ENCODE results near the gene ZNF768.
A peak's percentile ranks its signal among the peaks of the same experiment; 100 is the strongest.
"Not testable (repeated sequence)": the region's sequence is repeated elsewhere in the genome, so short reads cannot be mapped to it uniquely, and the experiment has no call there.

Gene ZNF768

DNA sequence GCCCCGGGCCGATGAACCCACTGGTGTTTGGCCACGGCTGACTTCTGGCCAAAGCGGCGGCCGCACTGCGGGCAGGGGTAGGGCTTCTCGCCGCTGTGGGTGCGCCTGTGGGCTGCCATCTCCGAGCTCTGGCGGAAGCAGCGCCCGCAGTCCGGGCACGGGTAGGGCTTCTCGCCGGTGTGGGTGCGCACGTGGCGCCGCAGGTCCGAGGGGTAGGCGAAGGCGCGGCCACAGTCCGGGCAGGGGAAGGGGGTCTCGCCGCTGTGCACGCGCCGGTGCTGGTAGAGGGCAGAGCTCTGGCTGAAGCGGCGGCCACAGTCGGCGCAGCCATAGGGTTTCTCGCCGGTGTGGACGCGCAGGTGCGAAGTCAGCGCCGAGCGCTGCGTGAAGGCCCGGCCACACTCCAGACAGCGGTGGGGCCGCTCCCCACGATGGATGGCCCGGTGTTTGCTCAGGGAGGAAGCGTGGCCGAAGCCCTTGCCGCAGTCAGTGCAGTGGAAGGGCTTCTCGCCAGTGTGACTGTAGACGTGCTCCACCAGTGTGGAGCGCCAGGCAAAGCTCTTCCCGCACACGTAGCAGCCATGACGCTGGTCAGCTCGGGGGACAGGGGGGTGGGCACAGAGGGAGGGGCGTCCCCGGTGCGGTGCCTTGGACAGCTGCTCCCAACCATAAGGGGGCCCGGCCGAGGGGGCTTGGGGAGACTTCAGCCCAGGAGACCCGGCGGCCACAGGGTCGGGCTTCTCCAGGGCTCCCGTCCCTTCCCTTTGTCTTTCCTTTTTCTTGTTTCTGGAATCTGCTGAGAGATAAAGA is 29.2 kb upstream of the ZNF768 start:
- no peak for DNase-seq (ENCODE audit: low spot score)

DNA sequence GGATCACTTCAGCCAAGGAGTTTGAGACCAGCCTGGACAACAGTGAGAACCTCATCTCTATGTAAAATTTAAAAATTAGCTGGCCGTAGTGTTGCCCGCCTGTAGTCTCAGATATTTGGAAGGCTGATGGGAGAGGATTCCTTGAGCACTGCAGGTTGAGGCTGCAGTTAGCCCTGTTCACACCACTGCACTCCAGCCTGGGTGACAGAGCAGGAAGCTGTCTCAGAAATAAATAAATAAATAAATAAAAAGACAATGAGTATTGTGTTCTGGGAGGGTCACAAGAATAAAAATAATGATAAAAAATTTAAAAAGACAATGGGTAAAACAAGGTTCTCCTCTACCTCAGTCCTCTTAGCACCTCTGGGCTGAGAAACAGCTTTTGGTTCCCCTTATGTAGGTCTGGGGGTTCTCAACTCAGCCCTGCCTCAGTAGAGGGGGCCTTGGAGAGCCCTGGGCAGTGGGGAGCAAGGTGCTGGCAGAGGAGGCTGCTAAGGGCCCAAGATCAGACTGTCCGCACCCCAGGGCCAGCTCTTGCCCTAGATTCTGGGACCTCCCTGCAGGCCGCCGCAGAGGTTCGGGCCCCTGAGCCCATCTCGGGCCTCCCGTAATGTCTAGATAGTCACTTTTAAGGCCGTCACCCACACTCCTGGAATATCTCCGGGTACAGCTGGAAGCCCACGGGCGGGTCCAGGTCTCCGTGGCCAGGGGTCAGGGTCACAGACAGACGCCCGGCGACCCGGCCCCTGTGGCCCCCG is 28.4 kb upstream of the ZNF768 start:
- DNase-seq (ENCODE audit: low spot score): no peak

DNA sequence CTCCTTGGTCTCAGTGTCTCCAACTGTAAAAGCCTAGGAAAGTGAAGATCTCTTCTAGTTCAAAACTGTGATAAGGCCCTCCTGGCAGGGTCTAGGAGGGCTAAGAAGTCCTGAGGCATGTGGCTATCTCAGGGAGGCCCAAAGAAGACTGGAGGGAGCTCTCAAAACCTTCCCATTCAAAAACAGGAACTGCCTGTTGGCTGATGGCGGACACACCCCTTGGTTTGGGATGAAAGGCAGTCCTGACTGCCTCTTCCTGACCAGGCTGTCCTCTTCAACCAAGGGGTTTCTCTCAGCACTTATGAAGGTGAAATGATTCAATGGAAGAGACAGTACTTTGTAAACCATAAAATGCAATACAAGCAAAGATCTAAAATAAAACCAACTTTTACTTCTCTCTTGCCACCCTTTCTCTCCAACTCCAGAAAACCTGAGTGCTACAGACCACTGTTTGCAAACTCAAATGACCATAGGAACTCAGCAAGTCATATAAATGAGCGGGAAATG is 27.1 kb upstream of the ZNF768 start:
- DNase-seq (ENCODE audit: low spot score): no peak

DNA sequence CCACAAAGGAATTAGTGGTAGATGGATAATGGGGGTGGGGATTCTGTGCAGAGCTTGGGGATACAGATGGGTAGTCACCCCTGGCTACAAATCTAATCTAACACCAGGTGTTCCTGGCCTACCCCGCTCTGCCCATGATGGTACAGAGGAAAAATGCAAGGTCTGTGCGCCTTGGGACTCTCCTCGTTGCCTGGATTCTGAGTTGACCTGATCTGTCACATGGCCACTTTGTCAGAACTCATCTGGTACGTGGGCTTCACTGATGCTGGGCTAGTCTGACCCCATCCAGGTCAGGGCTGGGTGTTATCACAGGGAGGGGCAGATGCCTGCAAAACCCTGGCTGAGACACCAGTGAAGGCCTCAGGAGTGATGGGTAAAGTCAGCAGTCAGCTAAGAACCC is 26.6 kb upstream of the ZNF768 start:
- no peak for DNase-seq (ENCODE audit: low spot score)

DNA sequence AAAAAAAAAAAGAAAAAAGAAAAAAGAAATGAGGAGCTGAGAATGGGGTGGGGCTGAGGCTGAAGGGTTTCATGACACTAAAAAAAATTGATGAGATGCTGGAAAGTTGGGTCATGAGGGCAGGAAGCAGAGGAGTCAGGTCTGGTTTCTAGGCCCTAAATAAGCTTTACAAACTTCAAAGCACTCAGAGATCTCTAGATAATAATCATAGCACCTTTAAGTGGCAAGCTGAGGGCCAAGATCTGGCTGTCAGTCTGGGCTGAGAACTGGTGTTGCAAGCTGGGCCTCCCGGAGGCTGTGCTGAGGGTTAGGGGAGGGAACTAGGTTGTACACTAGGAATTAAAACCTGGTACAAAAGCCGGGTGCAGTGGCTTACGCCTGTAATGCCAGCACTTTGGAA is 25.4 kb upstream of the ZNF768 start:
- no peak for DNase-seq (ENCODE audit: low spot score)

DNA sequence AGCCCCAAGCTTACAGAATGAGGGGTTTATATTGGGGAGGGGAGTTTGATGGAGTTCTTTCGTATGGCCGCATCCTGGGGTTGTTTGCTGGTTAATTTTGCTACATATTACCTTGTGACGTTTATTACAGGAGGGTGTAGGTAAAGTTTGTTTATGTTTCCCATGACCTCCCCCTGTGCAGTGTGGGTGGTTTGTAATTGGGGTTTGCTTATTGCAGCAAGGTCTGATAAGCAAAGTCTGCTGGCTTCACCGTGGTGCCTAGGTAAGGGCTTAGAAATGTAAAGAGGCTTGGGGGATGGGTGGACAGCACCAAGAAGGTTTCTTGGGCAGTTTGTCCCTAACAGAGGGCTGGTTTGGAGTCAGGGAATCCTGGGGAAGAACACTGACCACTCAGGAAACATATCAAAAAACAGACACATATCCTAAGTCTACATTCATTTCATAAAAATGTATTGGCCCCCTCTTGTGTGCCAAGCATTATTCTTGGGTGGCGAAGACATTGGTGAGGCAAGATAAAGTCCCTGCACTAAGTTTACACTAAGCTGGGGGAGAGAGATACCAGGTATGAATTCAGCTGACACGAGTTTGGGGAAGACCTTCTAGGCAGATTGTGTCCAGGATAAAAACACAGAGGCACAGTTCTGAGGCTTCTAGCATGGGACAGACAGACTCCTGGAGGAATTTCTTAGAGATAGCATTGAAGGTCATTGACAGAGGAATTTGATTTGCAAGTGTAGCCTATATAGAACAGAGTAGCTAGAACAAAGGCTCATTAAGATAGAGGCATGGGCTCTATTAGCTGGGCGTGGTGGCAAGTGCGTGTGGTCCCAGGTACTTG is 22.3 kb upstream of the ZNF768 start:
- DNase-seq (ENCODE audit: low spot score): no peak

DNA sequence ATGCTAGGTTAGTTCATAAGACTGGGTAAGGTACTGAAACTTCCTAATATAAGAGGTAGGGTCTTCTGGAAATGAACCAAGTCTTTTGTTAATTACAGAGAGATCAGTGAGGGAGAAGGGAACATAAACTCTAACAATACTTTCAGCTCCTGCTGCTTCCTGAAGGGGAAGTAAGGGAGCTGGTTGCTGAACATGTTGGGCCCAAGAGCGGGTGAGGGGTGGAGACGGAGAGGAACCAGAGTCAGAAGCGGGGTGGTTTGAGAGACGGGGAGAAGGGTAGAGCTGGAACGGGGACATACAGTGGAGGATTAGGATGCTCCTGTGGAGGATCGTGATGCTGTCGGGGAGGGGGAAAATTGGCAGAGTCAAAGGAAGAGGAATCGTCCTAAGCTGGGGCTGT is 19.7 kb upstream of the ZNF768 start:
- no peak for DNase-seq (ENCODE audit: low spot score)

DNA sequence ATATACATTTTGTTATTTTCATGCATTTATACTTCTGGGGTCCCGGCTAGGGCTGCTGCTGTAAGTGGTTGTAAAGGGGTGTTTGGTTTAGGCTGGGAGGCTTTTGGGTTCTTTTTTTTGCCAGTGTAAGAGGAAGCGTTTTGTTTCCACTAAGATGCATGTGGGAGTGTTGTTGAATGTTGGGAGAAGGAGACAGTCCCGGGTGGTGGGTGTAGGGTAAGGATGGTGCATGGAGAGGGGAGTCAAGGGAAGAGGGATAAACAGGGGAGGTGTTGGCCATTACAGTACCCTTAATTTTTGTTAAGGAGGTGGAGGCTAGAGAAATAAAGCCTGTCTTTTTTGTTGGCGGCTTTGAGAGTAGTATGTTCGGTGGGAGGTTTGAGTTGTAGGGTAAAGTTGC is 16.7 kb upstream of the ZNF768 start:
- DNase-seq (ENCODE audit: low spot score): no peak

DNA sequence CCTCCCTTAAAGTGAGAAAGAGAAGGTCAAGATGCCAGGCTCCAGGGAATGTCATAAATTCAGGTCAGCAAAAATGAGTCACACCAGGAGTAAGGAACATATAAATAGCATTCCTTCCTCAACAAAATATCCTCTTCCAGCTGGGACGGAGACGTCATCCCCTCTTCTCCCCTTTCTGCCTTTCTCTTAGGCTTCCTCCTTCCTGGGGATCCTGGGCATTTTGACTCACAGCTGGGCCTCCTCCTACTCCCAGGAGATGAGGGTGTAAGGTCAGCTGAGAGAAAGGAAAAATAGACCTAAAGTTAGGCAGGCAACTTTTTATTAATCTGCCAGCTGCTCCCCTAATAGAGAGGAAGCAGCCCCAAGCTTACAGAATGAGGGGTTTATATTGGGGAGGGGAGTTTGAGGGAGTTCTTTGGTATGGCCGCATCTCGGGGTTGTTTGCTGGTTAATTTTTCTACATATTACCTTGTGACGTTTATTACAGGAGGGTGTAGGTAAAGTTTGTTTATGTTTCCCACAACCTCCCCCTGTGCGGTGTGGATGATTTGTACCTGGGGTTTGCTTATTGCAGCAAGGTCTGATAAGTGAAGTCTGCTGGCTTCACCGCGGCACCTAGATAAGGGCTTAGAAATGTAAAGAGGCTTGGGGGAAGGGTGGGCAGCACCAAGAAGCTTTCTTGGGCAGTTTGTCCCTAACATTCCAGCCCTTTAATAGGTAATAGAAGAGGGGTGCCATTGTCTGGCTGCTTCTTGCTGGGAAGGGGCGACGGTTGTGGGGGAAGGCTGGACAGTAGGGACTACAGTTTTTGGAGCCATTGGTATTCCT is 15.3 kb upstream of the ZNF768 start:
- no peak for DNase-seq (ENCODE audit: low spot score)

DNA sequence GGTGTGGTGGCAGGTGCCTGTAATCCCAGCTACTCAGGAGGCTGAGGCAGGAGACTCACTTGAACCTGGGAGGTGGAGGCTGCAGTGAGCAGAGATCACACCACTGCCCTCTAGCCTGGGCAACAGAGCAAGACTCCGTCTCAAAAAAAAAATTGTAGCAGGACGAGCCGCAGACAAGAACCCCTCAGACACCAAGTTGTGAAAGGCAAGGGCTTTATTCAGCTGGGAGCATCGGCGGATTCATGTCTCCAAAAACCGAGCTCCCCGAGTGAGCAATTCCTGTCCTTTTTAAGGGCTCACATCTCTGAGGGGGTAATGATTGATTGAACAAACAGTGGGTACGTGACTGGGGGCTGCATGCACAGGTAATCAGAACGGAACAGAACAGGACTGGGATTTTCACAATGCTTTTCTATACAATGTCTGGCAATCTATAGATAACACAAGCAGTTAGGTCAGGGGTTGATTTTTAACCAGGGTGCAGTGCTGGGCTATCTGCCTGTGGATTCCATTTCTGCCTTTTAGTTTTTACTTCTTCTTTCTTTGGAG is 14.6 kb upstream of the ZNF768 start:
- DNase-seq (ENCODE audit: low spot score): not testable (repeated sequence)

DNA sequence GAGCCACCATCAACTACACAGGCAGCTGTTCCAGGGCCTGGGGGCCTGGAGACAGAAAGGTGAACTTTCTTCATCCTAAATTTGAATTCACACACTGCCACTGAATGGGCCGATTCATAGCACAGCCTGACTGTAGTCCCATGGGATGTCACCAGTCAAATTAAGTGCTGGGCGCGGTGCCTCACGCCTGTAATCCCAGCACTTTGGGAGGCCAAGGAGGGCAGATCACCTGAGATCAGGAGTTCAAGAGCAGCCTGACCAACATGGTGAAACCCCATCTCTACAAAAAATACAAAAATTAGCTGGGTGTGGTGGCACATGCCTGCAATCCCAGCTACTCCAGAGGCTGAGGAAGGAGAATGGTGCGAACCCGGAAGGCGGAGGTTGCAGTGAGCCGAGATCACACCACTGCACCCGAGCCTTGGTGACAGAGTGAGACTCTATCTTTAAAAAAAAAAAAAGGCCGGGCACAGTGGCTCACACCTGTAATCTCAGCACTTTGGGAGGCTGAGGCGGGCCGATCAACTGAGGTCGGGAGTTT is 13.7 kb upstream of the ZNF768 start:
- DNase-seq (ENCODE audit: low spot score): not testable (repeated sequence)

DNA sequence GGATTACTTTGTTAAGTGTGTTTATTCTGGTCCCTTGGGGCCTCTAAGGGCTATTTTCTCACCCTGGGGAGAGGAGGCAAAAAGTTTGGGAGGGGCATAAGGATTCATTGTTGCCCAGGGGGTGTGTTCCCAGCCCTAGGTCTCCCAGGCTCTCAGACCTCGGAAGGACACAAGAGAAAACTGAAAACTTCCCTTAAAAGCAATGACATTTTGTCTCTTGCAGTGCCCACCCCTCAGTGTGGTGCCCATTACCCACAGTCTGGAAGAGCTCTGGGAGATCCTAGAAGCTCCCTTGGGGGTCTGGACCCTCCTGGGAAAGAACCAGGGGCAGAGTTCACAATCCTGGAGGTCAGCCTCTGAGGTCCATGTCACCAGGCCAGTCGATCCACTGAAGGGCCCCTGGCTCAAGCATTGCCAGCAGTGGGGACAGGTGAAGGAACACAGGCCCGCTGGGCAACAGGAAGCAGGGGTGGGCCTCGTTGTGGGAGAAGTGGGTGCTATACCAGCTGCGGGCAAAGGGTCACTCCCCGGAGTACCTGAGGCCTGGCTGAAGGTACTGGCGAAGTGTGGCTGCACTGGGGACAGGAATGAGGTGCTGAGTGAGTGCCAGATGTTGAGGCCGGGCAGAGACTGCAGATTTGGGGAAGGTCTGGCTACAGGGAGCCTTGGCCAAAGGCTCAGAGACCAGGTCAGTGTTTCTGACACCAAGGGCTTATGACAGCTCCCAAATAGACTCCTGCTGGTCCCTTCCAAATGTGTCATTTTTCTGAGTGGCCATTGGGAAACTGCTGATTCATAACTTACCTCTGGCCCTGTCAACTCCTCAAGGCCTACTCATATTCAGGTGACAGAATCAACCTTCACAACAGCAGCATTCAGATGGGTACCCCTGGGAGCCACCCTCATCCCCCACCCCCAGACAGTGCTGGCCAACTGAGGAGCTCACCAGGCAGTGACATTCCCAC is 12.9 kb upstream of the ZNF768 start:
- no peak for DNase-seq (ENCODE audit: low spot score)

DNA sequence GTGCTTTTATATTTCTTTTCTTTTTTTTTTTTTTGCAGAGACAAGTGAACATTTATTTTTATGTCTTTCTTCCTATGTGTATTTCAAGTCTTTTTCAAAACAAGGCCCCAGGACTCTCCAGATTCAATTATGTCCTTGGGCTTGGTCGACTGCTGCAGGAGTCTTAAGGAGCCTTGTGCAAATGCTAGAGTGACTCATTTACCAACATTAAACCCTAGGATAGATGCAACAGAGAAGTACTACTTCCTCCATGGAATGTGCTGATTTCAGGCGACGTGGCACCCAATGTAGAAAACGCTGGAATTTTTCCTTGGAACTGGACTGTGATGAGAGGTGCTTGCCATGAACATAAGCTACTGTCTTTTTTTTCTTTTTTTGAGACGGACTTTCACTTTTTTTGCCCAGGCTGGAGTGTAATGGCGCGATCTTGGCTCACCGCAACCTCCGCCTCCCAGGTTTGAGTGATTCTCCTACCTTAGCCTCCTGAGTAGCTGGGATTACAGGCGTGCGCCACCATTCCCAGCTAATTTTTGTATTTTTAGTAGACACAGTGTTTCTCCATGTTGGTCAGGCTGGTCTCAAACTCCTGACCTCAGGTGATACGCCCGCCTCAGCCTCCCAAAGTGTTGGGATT is 10.1 kb upstream of the ZNF768 start:
- DNase-seq (ENCODE audit: low spot score): not testable (repeated sequence)

DNA sequence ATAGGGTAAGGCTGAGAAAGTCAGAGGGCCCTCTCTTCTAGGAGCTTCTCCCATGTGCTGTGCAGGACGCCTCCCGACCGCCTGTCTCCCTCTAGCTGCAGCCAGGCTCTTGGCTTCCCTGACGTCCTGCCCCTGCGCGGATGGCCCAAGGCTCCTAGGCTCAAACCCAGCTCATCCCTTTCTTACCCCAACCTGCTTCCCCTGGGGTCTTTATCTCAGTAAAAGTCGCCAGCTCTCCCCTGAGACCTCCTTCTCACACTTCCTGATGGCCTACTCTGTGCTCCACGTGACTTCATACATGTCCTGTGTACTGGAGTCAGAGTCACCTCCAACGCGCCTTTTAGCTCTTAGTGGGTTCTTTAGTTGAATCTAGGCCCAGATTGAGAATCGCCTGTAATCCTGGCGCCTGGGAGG is 9.4 kb upstream of the ZNF768 start:
- DNase-seq (ENCODE audit: low spot score): peak; percentile 75

DNA sequence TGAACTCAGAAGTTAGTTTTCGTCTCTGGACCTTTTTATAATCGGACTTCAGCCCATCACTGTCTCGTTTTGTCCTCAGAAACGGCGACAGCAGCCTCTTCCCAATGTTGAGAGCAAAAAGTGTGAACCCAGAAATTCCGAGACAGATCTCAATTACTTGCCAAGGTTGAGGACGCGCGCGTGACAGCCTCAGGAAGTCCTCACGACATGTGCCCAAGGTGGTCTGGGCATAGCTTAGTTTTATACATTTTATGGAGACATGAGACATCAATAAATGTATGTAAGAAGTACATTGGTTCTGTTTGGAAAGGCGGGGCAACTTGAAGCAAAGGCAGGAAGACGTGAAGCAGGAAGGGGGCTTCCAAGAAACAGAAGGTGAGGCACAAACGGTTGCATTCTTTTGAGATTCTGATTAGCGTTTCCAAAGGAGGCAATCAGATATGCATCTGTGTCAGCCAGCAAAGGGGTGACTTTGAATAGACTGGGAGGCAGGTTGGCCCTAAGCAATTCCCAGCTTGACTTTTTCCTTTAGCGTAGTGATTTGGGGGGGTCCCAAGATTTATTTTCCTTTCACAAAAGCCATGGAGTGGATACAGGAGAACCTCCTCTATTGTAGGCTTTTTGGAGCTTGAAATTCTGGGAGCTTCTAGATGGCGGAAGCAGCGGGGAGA is 8.9 kb upstream of the ZNF768 start:
- DNase-seq (ENCODE audit: low spot score): no peak

DNA sequence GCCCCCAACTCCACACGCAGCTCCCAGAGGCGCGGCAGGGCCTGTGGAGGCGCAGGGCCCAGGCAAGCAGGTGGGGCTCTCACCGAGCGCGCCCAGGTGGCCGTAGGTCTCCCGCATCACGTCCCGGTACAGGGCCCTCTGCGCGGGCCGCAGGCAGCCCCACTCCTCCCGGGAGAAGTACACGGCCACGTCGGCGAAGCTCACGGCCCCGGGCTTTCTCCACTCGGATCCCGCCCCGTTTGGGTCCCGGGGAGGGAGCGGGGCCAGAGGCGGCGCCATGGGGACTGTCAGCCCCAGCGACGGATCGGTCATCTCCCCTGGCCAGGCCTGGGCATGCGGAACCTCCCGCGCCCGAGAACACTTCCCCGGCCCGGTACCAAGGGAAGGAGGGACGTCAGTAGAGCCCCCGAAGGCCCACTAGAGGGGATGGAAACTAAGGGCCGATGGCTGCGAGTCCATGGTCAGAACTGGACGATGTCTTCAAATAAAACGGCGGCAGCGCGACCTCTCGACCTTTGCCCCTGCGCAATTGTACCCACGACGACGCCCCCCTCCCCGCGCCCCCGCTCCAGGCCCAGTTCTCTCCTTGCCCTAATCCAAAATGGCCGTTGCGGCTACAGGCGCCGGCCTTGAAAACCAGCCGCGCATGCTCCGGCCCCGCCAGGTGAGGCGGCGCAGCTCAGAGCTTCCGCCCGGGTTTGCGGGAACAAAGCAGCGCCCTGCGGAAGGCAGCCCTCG is 8.2 kb upstream of the ZNF768 start, which contains the start of gene ZNF747:
TSS of gene ZNF747 (minus strand) at position 491 of the 738 bp plus-strand sequence. CDS start at position 312, 179 bp downstream.
- DNase-seq (ENCODE audit: low spot score): peak; percentile 81

DNA sequence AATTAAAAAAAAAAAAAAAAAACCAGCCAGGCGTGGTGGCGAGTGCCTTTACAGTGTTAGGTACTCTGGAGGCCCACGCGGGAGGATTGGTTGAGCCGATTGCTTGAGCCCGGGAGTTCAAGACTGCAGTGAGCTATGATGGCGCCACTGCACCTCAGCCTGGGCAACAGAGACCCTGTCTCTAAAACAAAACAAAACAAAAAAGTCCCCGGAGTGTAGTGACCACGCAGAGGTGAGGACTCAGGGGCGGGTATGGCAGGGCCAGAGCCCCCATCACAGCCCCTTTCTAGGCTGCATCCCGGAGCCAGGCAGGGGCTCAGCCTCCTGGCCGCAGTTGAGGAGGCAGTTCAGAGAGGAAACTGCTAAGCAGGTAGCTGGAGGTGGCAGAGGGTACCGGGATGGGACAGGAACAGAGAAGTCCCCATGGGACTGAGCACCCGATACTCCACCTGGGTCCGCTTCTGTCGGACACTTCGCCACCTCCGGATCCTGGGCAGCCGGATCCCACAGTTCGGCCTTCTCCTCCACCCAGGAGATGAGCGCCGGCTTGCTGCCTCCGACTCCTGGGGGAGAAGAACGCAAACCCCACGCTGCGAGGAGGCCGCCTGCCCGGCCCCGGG is 7.5 kb upstream of the ZNF768 start:
- no peak for DNase-seq (ENCODE audit: low spot score)
